GM12875 (cell line): ENCODE measurements around the gene BLOC1S3.
A peak's percentile ranks its signal among the peaks of the same experiment; 100 is the strongest.

Experiments used
- H3K4me3 ChIP-seq: one replicate; pipeline ENCODE4 v1.5.1; 2011; ENCODE audit warnings: low read depth, low read length, control low read depth
- TF ChIP-seq, protein P1 (sequence below): IDR thresholded peaks from 2 replicates; pipeline ENCODE4 v1.5.1; 2011; ENCODE audit warnings: low read depth, mild to moderate bottlenecking, control low read depth, inconsistent platforms, low read length, moderate library complexity, borderline replicate concordance; ENCODE audit not compliant: insufficient read depth

The BLOC1S3 gene

DNA sequence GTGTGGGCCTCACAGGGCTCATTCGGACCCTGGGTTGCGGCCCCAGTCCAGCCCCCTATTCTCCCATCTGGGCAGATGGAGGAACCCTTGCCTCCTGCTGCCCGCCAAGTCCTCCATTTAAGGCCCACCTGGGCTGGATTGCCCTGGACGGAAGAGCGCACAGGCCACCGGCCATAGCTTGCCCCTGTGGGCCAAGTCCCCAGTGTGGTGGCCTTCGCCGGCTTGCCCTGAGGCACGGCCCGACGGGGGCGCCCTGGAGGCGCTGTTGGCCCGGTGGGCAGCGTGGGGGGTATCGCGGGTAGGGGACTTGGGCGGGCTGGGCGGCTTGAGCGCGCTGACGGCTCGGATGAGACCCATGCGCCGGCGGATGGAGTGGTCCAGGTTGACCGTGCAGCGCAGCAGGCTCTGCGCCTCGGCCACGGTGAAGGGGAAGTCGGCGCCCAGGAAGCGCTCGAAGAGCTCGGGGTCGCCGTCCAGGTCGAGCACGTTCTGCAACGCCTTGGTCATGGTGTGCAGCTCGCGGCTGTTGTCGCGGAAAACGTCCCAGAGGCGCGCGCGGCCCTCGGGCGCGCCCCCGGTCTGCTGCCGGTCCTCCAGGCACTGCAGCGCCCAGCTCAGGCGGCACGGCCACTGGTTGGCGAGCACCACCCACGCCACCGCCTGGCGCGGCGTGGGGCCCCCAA lies 26.6 kb upstream of the BLOC1S3 start:
- no peak overlapping the region for H3K4me3 ChIP-seq

GRCh38 chr19:45152504-45153338 lies 25.9 kb upstream of the BLOC1S3 start:
- H3K4me3 ChIP-seq, result no peak overlapping the region
- TF ChIP-seq, protein P1, sequence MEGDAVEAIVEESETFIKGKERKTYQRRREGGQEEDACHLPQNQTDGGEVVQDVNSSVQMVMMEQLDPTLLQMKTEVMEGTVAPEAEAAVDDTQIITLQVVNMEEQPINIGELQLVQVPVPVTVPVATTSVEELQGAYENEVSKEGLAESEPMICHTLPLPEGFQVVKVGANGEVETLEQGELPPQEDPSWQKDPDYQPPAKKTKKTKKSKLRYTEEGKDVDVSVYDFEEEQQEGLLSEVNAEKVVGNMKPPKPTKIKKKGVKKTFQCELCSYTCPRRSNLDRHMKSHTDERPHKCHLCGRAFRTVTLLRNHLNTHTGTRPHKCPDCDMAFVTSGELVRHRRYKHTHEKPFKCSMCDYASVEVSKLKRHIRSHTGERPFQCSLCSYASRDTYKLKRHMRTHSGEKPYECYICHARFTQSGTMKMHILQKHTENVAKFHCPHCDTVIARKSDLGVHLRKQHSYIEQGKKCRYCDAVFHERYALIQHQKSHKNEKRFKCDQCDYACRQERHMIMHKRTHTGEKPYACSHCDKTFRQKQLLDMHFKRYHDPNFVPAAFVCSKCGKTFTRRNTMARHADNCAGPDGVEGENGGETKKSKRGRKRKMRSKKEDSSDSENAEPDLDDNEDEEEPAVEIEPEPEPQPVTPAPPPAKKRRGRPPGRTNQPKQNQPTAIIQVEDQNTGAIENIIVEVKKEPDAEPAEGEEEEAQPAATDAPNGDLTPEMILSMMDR, result no peak

More for the DNA sequence above, 26.6 kb upstream of the BLOC1S3 start:
- TF ChIP-seq, protein P1, result no peak

DNA sequence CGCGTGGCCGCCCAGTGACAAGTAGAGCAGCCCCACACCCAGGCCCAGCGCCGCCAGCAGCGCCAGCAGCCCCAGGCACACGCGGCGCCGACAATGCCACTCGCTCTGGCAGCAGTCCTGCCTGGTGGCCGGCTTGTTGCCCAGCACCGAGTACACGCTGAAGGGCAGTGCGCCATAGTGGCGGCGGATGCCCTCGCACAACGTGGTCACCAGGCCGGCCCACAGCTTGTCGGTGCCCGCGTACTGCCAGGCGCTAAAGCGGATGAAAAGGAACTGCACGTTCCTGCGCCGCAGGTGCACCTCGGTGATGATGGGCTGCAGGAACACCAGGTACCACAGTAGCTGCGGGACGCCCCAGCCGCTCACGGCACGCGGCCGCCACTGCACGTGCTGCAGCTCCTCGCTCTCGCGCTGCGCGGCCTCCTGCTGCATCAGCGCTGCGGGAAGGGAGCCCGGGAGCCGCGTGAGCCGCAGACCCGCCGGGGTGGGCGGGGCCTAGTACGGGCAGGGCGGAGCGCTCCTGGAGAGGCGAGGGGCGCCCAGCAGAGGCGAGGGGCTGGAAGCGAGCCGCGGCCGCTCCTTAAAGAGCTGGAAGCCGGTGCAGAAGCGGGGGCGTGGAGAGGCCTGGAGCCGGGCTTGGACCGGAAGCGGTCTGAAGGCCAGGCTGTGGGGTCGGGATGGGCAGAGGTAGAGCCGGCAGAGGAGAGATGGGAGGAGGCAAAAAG lies 25.1 kb upstream of the BLOC1S3 start:
- TF ChIP-seq, protein P1, result no peak
- peak overlapping the region; percentile 16 for H3K4me3 ChIP-seq

DNA sequence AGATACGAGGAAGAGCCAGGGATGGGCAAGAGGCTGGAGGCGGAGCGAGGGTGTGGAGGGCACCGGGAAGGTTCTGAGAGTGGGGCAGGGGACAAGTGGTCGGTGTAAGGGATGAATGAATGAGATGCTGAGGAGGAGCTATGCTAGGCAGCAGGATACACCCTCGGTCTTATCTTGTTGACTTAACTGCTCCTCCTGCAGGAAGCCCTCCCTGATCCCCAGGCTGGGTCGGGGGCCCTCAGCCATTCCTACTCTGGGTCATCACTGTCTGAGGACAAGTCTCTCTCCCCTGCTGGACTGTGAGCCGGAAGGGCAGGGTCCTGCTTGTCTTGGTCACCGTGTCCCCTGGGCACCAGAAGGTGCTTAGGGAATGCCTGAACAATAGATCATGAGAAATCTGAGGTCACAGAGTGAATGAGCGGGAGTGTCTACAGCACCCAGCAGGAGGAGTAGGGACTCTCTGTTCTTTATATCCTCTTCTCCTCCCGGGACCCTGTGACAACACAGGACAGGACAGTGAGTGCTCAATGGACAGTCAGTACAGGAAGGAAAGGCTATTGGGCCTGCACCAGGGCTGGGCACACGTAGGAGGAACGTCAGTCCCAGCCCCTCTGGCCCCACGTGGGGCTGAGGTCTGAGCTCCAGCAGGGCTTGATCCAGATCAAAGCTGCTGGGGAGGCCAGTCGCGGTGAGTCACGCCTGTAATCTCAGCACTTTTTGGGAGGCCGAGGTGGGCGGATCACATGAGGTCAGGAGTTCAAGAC lies 24.3 kb upstream of the BLOC1S3 start:
- TF ChIP-seq, protein P1, result no peak
- no peak overlapping the region for H3K4me3 ChIP-seq

GRCh38 chr19:45156011-45156630 lies 22.5 kb upstream of the BLOC1S3 start:
- TF ChIP-seq, protein P1, result no peak

DNA sequence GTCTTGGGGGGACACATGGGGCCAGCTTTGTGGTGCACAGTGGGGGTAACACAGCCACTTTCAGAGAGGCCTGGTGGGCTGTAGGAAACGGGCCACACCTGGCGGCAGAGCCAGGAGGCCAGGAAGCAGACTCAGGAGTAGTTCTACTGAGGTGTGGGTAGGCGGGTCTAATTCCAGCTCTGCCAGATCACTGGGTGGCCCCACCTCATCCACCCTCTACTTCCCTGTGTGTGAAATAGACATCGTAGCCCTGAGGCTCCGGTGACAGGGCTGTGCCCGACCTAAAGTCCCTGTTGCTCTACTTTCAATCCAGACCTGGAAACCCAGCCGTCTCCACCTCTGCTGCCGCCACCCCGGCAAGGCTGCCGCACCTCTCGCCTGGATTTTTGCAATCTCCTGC lies 21.8 kb upstream of the BLOC1S3 start:
- TF ChIP-seq, protein P1, result no peak
- no peak overlapping the region for H3K4me3 ChIP-seq

More at GRCh38 chr19:45156011-45156630, 22.5 kb upstream of the BLOC1S3 start:
- no peak overlapping the region for H3K4me3 ChIP-seq
